ENCODE data around the gene MYCL. TPM values are rescaled to one million over a fixed set of nuclear protein-coding genes. Genes with fewer than 3 reads are reported as not detected.

Gene MYCL
- total and polyA plus RNA-seq, 2 of the 13 experiments (the other 11 are each of a cell fraction or from before 2014, with no cell fraction given), result 0.31 to 1.7 TPM

DNA sequence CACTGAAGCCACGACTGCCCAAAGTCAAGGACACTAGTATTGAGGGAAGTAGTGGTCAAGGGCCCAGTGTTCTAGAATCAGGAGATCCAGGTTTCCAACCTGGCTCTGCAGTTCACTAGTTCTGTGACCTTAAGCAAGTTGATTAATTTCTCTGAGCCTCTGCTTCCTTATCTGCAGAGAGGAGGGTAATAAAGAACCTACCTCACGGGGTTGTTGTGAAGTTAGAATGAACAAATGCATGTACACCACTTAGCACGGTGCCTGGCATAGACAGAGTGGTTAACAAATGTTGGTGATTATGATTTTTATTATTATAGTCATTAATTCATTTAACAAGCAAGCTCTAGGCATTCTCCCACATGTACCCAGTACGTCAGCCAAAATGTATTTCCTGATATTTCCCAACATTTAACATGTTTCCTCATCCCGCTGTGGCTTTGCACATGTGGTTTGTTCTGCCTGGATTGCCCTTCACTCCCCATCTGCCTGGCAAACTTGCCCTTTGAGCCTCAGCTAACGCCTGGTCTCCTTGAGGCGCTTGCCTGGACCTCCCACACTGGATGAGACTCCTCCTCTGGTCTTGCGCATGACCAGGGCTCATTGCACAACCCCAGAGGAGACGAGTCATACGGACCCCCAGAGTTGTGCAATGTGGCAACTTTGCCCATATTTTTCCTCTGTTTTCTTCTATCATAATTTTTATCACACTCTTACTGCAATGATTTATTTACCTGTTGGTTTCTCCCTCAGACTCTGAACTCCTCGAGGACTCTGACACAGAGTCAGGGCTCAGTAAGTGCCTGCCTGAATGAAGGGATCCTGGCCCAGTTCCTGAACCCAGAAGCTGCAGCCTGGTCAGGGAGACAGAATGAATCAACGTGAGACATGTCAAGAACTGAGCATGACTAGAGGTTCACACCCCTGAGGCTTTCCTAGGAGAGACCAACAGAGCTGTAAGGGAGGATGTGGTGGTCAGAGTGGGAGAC, 32.5 kb upstream of the MYCL start (continued):
- TF ChIP-seq ZGPAT (CRISPR knock-in tag; IDR thresholded peaks at IDR 0.05) (peak; percentile 58; the same call in 1 of the 2 replicates), SALL1 (CRISPR knock-in tag; IDR thresholded peaks at IDR 0.05) (peak; percentile 89), ATF2 (CRISPR knock-in tag; IDR thresholded peaks at IDR 0.05) (peak; percentile 85), ZNF180 (CRISPR knock-in tag; IDR thresholded peaks at IDR 0.05; ENCODE audit: borderline replicate concordance, low read depth) (no peak), XRCC5 (optimal IDR thresholded peaks at IDR 0.05; ENCODE audit: low read length) (peak; percentile 42), MED1 (CRISPR knock-in tag; IDR thresholded peaks at IDR 0.05) (peak; percentile 38; the same call in 1 of the 2 replicates)
- TF ChIP-seq, protein P1, sequence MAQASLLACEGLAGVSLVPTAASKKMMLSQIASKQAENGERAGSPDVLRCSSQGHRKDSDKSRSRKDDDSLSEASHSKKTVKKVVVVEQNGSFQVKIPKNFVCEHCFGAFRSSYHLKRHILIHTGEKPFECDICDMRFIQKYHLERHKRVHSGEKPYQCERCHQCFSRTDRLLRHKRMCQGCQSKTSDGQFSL (CRISPR knock-in tag; IDR thresholded peaks at IDR 0.05), result no peak
